Loucy (cell line): ENCODE results near the gene MGAT5B.

Source experiments
- H2AFZ ChIP-seq: fragments of 200-600 bp; sonication (generic); 2 replicates; pipeline ENCODE4 v1.6.0; 2016; ENCODE audit warnings: antibody characterized with exemption, mild to moderate bottlenecking, low read length, moderate library complexity
- H3F3A ChIP-seq: fragments of 200-600 bp; 2 replicates; pipeline ENCODE4 v1.6.0; 2016; ENCODE audit warnings: antibody characterized with exemption, low read depth, mild to moderate bottlenecking
- H3K27me3 ChIP-seq: fragments of 200-600 bp; sonication (generic); 2 replicates; pipeline ENCODE4 v1.6.1; 2014; ENCODE audit warnings: low read length, mild to moderate bottlenecking; ENCODE audit not compliant: insufficient read depth, poor library complexity, severe bottlenecking
- H3K36me3 ChIP-seq: fragments of 200-600 bp; sonication (generic); 2 replicates; pipeline ENCODE4 v1.6.1; 2016; ENCODE audit warnings: low read length; ENCODE audit not compliant: insufficient read depth
- H3K4me1 ChIP-seq: fragments of 200-600 bp; sonication (generic); 2 replicates; pipeline ENCODE4 v1.5.1; 2014; ENCODE audit warnings: low read length, mild to moderate bottlenecking; ENCODE audit not compliant: insufficient read depth, poor library complexity, severe bottlenecking
- H3K4me2 ChIP-seq: fragments of 200-600 bp; sonication (generic); 2 replicates; pipeline ENCODE4 v1.6.0; 2014; ENCODE audit warnings: antibody characterized with exemption, low read length, low read depth, mild to moderate bottlenecking; ENCODE audit not compliant: poor library complexity, severe bottlenecking
- H3K4me3 ChIP-seq: fragments of 200-600 bp; sonication (generic); 2 replicates; pipeline ENCODE4 v1.5.1; 2014; ENCODE audit warnings: low read length, mild to moderate bottlenecking, mixed read lengths; ENCODE audit not compliant: poor library complexity, severe bottlenecking
- H3K79me2 ChIP-seq: fragments of 200-600 bp; sonication (generic); 2 replicates; pipeline ENCODE4 v1.6.1; 2014; ENCODE audit warnings: low read length; ENCODE audit not compliant: insufficient read depth
- H3K9ac ChIP-seq: fragments of 200-600 bp; sonication (generic); 2 replicates; pipeline ENCODE4 v1.6.0; 2014; ENCODE audit warnings: mild to moderate bottlenecking, low read depth, low read length, moderate library complexity; ENCODE audit not compliant: poor library complexity, severe bottlenecking
- H3K9me2 ChIP-seq: fragments of 200-600 bp; sonication (generic); replicated peaks from 2 replicates; pipeline ENCODE4 v1.6.1; 2016; ENCODE audit warnings: low read depth, low read length, mixed read lengths
- H3K9me3 ChIP-seq: fragments of 200-600 bp; sonication (generic); 2 replicates; pipeline ENCODE4 v1.6.1; 2014; ENCODE audit warnings: mild to moderate bottlenecking, antibody characterized with exemption, low read length, low read depth; ENCODE audit not compliant: insufficient read depth
- H4K20me1 ChIP-seq: fragments of 200-600 bp; sonication (generic); 2 replicates; pipeline ENCODE4 v1.6.0; 2014; ENCODE audit warnings: antibody characterized with exemption, low read length, mild to moderate bottlenecking; ENCODE audit not compliant: insufficient read depth, poor library complexity, severe bottlenecking
- CTCF ChIP-seq: fragments of 200-600 bp; sonication (generic); conservative IDR thresholded peaks from 2 replicates; pipeline ENCODE4 v1.5.1; 2014; ENCODE audit warnings: mild to moderate bottlenecking, antibody characterized with exemption, low read length
- EZH2phosphoT487 ChIP-seq: fragments of 200-600 bp; IDR thresholded peaks from 2 replicates; pipeline ENCODE4 v1.6.1; 2018; ENCODE audit warnings: antibody characterized with exemption, mild to moderate bottlenecking, moderate library complexity, borderline replicate concordance

Gene MGAT5B

GRCh38 chr17:76833747-76834146 lies 34.5 kb upstream of the MGAT5B start:
- H3K36me3 ChIP-seq, result no peaks in the 10 kb centered on the region
- no peak overlapping the region for H3K4me2 ChIP-seq
- H3F3A ChIP-seq, result no peaks in the 10 kb centered on the region
- no peaks in the 10 kb centered on the region for H3K9me3 ChIP-seq
- H3K4me1 ChIP-seq, result peaks cover 6% of the 10 kb centered on the region
- no peaks in the 10 kb centered on the region for H4K20me1 ChIP-seq
- no peak overlapping the region for H3K9ac ChIP-seq
- no peak overlapping the region for H3K4me3 ChIP-seq
- TF ChIP-seq EZH2phosphoT487 (no peak), CTCF (no peak)
- H3K27me3 ChIP-seq, result no peaks in the 10 kb centered on the region
- H3K79me2 ChIP-seq, result no peaks in the 10 kb centered on the region
- no peaks in the 10 kb centered on the region for H3K9me2 ChIP-seq
- no peak overlapping the region for H2AFZ ChIP-seq

- Histone ChIP-seq H3K9ac (no peak overlapping the region), H3K9me2 (no peaks in the 10 kb centered on the region), H3K9me3 (no peaks in the 10 kb centered on the region), H4K20me1 (no peaks in the 10 kb centered on the region), H3K4me1 (peaks cover 12% of the 10 kb centered on the region), H3K36me3 (no peaks in the 10 kb centered on the region), H3K4me3 (no peak overlapping the region), H3F3A (no peaks in the 10 kb centered on the region), H3K4me2 (no peak overlapping the region), H3K27me3 (no peaks in the 10 kb centered on the region), H3K79me2 (no peaks in the 10 kb centered on the region), H2AFZ (no peak overlapping the region)
- TF ChIP-seq CTCF (no peak), EZH2phosphoT487 (no peak)
Observed at GRCh38 chr17:76834870-76835269, 33.3 kb upstream of the MGAT5B start.

- peak overlapping the region; percentile 82 for H2AFZ ChIP-seq
- H3K9ac ChIP-seq, result peak overlapping the region; percentile 37
- no peaks in the 10 kb centered on the region for H3K9me3 ChIP-seq
- no peak for TF ChIP-seq CTCF
- TF ChIP-seq EZH2phosphoT487, result no peak
- H3K36me3 ChIP-seq, result no peaks in the 10 kb centered on the region
- peaks cover 25% of the 10 kb centered on the region for H3K4me1 ChIP-seq
- peak overlapping the region; percentile 61 for H3K4me2 ChIP-seq
- no peaks in the 10 kb centered on the region for H4K20me1 ChIP-seq
- no peaks in the 10 kb centered on the region for H3K79me2 ChIP-seq
- no peaks in the 10 kb centered on the region for H3F3A ChIP-seq
- no peak overlapping the region for H3K4me3 ChIP-seq
- no peaks in the 10 kb centered on the region for H3K27me3 ChIP-seq
- H3K9me2 ChIP-seq, result no peaks in the 10 kb centered on the region
Observed at GRCh38 chr17:76840443-76840767, 27.8 kb upstream of the MGAT5B start.
